GM19467 (cell line): Measurements from ENCODE around the gene NTF4.
"Not testable (repeated sequence)": the region's sequence is repeated elsewhere in the genome, so short reads cannot be mapped to it uniquely, and the experiment has no call there.

Experiments
- ATAC-seq: cut with Tn5 transposase; IDR thresholded peaks from one replicate; pipeline ENCODE4 v1.9.1; 2021; ENCODE audit warnings: mild to moderate bottlenecking, moderate library complexity; ENCODE audit not compliant: unreplicated experiment

NTF4 gene

DNA sequence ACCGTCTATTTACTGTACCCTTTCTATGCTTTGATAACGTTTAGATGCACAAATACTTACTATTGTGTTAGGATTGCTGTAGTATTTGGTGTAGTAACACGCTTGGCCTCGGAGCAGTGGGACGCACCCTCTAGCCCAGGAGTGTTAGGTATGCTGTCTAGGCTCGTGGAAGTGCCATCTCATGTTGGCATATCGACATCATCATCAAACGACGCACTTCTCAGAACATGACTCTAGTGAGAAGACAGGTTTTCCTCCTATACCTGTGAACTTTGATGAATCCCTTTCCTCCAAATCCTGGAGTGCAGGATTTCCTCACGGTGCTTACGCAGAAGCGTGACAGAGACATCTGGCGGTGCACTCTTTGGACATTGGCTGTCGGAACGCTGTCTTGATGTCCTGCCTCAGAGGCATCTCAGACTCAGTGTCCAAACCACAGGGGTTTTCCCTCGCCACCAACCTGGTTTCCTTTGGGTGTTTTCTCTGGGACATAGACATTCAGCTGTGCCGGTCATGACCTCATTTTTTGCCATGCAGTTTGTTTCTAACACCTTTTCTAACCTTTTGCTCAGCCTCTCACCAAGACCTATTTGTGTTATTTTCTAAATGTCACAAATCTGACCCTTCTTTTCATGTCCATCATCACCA is 26.9 kb upstream of the NTF4 start:
- no peak for ATAC-seq

DNA sequence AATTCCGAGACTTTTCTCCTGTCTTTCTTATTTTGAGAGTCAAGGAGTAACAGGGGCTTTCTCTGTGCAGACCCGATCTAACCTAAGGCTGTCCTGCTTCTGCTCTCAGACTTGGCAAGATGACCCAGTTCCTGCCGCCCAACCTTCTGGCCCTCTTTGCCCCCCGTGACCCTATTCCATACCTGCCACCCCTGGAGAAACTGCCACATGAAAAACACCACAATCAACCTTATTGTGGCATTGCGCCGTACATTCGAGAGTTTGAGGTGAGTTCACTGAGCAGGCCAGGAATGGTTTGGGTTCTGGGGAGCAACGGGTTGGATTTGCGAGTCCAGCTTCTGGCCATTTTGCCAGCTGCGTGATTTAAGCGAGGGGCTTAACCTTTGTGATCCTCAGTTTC is 21.7 kb upstream of the NTF4 start:
- no peak for ATAC-seq

DNA sequence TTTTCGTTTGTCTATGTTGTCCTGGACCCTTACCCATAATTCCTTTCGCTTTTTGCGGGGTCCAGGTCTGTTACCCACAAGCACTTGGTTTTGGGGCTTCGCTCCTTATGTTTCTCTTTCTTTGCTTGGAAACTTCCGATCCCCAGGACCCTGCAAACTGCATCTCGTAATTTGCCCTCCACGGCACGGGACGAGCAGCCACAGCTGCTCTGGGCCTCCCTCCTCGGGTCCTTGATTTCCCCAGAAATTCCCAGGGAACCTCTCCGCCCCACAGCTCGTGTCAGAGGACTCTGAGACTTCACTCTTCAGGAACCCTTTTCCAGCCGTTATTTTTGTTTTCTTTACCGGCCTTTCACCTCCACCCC is 21.2 kb upstream of the NTF4 start:
- ATAC-seq: no peak

GRCh38 chr19:49085020-49085867 is 20.6 kb upstream of the NTF4 start, which contains the start of gene SNRNP70:
Gene SNRNP70 (plus strand): TSS chr19:49085451. CDS start chr19:49086415, 964 bp downstream.
- peak; percentile 86 for ATAC-seq

GRCh38 chr19:49084206-49085019 is 19.8 kb upstream of the NTF4 start:
- ATAC-seq: no peak

DNA sequence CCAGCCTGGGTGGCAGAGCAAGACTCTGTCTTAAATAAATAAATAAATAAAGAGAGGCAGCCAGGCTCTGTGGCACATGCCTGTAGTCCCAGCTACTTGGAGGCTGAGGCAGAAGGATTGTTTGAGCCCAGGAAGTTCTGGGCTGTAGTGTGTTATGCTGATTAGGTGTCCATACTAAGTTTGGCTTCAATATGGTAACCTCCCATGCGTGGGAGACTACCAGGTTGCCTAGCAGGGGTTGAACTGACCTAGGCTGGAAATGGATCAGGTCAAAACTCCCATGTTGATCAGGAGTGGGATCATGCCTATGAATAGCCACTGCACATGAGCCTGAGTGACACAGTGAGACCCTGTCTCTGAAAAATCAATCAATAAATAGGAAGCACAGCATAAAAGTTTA is 16.7 kb upstream of the NTF4 start:
- no peak for ATAC-seq

DNA sequence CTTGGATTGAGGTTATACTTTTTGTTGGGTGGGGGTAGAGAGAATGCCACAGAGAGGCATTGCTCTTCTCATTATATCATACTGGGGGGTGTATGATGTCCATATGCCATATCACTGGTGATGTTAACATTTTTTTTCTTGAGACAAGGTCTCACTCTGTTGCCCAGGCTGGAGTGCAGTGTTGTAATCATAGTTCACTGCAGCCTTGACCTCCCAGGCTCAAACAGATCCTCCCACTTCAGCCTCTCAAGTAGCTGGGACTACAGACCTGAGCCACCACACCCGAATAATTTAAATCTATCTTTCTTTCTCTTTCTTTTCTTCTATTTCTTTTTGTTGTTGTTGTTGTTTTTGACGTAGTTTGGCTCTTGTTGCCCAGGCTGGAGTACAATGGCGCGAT is 15.8 kb upstream of the NTF4 start:
- no peak for ATAC-seq

DNA sequence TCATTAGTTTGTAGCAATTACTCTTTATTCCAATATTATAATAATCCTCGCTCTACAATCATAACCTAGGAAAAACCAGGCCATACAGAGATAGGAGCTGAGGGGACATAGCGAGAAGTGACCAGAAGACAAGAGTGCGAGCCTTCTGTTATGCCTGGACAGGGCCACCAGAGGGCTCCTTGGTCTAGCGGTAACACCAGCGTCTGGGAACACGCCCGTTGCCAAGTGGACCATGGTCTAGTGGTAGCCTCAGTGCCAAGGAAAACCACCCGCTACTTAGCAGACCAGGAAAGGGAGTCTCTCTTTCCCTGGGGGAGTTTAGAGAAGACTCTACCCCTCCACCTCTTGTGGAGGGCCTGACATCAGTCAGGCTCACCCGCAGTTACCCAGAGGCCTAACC is 10.3 kb upstream of the NTF4 start:
- ATAC-seq: not testable (repeated sequence)

DNA sequence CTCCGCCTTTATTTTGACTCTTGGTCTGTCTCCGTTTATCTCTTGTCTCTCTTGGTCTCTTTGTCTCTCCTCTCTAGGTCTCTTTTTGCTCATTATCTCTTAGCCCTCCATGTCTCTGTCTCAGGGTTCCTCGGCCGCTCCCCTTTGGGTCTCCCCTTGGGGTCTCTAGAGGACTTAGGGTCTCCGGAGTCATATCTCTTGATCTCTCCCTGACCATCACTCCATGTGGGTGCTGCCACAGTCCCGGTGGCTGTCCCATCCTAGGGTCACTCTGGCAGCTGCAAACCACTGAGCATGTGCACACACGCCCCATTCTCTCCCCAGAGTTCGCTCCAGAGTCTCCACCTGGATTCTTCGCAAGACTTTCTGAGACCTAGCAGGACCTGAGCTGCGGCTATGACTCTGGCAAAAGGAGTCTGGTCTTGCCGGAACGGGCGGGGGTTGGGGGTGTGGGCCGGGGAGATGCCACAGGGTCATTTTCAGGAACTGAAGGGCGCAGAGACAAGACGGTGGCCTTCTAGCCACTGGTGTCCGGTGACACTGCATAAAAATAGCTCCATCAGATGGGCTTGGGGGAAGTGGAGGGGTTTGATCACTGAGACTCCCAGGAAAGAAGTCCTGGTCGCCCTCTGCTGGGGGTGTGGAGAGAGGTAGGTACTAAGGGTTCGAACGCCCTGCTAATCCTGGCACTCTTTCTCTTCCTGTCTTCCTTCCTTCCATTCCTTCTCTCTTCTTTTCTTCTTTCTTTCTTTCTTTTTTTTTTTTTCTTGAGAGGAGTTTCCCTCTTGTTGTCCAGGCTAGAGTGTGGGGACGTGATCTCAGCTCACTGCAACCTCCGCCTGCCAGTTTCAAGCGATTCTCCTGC is 9.1 kb upstream of the NTF4 start:
- no peak for ATAC-seq

- no peak for ATAC-seq
Observed at GRCh38 chr19:49071860-49072547, 7.4 kb upstream of the NTF4 start.

DNA sequence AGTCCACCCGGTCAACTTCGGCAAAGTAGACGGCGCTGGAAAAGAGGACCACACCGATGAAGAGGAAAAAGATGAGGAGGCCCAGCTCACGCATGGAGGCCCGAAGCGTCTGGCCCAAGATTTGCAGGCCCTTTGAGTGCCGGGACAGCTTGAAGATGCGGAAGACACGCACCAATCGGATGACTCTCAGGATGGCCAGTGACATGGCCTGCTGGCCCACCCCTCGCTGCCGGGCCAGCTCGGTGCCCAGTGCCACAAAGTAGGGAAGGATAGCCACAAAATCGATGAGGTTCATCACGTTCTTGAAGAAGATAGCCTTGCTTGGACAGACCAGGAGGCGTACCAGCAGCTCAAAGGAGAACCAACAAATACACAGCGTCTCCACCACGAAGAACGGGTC is 5.8 kb upstream of the NTF4 start:
- no peak for ATAC-seq

DNA sequence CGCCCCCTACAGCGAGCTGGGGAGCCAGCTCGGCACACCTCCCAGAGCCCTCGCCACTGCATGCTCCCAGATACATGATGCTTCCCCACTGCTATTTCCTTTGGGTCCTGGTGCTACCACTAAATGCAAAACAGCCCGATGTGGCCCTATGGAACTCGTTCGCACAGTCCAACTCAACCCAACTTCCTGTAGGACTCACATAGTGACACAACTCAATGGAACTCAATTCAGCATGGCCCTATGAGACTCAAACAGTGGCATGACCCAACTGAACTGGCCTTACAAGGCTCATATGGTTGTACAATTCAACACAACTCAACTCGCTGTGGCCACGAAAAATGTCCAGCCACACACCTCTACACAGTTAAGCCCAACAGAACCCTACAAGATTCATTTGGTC is 4.4 kb upstream of the NTF4 start:
- no peak for ATAC-seq

DNA sequence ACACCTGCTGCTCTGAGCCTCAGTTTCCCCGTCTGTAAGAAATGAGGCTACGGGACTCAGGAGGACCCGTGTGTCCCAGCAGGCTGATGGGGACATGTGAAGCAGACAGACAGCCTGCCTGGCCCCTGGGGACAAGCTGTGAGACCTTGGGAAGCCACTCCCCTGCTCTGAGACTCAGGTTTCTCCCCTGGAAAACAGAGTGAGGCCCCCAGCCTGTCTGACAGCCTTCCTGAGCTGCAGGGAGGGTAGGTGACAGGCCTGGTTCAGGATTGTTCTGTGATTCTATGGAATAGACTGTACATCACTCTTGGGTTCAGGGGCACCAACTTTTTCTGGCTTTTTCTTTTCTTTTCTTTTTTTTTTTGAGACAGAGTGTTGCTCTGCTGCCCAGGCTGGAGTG is 2.9 kb upstream of the NTF4 start:
- no peak for ATAC-seq

DNA sequence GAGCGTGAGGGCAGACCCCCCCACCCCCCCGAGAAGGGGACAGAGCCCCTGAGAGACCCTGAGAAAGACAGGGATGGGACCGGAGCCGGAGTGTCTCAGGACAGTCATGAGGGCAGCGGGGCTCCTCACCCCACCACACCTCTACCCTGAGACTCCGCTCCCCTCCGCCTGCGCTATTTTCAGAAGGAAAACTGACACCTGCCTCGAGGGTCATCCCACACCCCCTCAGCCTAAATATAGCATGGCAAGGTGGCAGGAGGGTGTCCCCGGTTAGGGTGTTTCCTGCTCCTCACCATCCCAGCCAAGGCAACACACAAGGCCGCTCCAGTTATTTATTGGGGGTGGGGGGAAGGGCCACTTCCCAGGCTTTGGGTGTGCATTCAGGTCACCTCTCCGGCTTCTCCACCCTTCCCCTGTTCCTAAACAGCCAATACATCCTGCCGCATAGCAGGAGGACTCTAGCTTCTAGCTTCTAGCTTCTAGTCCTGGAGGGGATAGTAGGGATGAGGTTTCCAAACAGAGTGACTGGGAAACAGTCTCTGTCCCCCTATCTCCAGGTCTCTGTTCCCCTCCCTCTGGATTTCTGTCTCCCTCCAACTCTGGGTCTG is 1.4 kb upstream of the NTF4 start:
- ATAC-seq: no peak

DNA sequence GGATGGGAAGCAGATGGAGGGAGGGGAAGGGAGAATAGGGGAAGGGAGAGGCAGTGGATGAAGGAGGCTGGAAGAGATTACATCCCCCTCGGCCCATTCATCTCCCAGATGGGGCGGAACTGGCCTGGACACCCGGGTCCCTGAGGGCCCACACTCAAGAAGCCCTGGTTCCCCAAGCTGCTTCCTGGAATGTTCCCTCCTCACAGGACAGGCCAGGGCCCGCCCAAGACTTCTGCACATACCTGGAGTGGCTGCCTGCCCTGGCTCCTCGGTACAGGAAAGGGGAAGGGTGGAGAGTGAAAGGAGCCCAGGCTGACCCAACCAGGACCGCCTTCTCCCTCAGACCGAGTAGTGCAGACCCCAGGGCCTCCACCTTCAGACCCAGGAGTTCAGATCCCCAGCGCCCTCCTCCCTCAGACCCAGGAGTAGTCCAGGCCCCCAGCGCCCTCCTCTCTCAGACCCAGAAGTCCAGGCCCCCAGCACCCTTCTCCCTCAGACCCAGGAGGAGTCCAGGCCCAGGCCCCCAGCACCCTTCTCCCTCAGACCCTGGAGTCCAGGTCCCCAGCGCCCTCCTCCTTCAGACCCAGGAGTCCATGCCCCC is 489 bp downstream of the NTF4 start:
- ATAC-seq: no peak

GRCh38 chr19:49061445-49061844 is 3.2 kb downstream of the NTF4 start:
- no peak for ATAC-seq

- ATAC-seq: no peak
Observed at GRCh38 chr19:49061000-49061399, 3.6 kb downstream of the NTF4 start.

- ATAC-seq: no peak
Observed at GRCh38 chr19:49059053-49059452, 5.6 kb downstream of the NTF4 start.

DNA sequence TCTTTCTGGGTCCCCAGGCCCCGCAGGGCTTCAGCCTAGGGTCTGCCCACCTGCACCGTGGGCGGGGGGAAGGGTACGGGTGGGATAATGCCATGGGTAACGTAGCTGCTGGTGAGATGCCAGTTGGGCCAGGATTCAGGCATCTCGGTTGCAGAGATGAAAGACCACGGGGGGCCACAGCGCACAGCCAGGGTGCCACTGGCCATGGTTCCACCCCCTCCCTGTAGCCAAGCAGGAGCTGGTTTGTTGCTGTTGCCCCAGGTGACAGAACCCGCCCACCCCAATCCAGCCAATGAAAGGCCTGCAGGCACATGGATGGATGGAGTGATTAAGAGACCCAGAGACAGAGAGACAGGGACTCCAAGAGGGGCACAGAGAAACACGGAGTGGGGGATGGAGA is 6.1 kb downstream of the NTF4 start:
- no peak for ATAC-seq
